HL-60 (cell line): ENCODE results near the gene DYNC1I1.

Source experiments
- POLR2AphosphoS5 ChIP-seq: IDR thresholded peaks from 2 replicates; pipeline ENCODE4 v1.6.1; 2012; ENCODE audit warnings: low read depth
- SPI1 ChIP-seq: IDR thresholded peaks from 2 replicates; pipeline ENCODE4 v1.6.1; 2012; ENCODE audit warnings: low read depth, mild to moderate bottlenecking, borderline replicate concordance
- TF ChIP-seq, protein P1 (sequence below): IDR thresholded peaks from one replicate; pipeline ENCODE4 v1.5.1; 2011; ENCODE audit warnings: low read length, control low read depth, inconsistent platforms; ENCODE audit not compliant: insufficient read depth
- TF ChIP-seq, protein P2 (sequence below): IDR thresholded peaks from 2 replicates; pipeline ENCODE4 v1.6.1; 2012; ENCODE audit warnings: low read depth; ENCODE audit not compliant: insufficient replicate concordance

DNA sequence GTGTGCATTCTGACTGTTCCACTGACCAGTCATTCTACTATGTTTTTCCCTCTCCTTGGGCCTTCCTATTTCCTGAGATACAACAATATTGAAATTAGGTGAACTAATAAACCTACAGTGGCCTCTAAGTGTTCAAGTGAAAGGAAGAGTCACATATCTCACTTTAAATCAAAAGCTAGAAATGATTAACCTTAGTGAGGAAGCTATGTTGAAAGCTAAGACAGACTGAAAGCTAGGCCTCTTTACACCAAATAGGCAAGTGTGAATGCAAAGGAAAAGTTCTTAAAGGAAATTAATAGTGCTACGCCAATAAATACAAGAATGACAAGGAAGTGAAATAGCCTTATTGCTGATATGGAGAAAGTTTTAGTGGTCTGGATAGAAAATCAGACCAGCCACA lies 5.7 kb upstream of the DYNC1I1 start:
- TF ChIP-seq SPI1 (no peak), POLR2AphosphoS5 (no peak)
- TF ChIP-seq, protein P1, sequence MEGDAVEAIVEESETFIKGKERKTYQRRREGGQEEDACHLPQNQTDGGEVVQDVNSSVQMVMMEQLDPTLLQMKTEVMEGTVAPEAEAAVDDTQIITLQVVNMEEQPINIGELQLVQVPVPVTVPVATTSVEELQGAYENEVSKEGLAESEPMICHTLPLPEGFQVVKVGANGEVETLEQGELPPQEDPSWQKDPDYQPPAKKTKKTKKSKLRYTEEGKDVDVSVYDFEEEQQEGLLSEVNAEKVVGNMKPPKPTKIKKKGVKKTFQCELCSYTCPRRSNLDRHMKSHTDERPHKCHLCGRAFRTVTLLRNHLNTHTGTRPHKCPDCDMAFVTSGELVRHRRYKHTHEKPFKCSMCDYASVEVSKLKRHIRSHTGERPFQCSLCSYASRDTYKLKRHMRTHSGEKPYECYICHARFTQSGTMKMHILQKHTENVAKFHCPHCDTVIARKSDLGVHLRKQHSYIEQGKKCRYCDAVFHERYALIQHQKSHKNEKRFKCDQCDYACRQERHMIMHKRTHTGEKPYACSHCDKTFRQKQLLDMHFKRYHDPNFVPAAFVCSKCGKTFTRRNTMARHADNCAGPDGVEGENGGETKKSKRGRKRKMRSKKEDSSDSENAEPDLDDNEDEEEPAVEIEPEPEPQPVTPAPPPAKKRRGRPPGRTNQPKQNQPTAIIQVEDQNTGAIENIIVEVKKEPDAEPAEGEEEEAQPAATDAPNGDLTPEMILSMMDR: no peak
- TF ChIP-seq, protein P2, sequence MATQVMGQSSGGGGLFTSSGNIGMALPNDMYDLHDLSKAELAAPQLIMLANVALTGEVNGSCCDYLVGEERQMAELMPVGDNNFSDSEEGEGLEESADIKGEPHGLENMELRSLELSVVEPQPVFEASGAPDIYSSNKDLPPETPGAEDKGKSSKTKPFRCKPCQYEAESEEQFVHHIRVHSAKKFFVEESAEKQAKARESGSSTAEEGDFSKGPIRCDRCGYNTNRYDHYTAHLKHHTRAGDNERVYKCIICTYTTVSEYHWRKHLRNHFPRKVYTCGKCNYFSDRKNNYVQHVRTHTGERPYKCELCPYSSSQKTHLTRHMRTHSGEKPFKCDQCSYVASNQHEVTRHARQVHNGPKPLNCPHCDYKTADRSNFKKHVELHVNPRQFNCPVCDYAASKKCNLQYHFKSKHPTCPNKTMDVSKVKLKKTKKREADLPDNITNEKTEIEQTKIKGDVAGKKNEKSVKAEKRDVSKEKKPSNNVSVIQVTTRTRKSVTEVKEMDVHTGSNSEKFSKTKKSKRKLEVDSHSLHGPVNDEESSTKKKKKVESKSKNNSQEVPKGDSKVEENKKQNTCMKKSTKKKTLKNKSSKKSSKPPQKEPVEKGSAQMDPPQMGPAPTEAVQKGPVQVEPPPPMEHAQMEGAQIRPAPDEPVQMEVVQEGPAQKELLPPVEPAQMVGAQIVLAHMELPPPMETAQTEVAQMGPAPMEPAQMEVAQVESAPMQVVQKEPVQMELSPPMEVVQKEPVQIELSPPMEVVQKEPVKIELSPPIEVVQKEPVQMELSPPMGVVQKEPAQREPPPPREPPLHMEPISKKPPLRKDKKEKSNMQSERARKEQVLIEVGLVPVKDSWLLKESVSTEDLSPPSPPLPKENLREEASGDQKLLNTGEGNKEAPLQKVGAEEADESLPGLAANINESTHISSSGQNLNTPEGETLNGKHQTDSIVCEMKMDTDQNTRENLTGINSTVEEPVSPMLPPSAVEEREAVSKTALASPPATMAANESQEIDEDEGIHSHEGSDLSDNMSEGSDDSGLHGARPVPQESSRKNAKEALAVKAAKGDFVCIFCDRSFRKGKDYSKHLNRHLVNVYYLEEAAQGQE: no peak
